NB4 (cell line): ENCODE results near the gene DSCAM.

Experiments used
- MYC ChIP-seq: IDR thresholded peaks from 2 replicates; pipeline ENCODE4 v1.6.1; 2011; ENCODE audit warnings: low read depth, low read length
- POLR2A ChIP-seq: IDR thresholded peaks from 2 replicates; pipeline ENCODE4 v1.6.1; 2011; ENCODE audit warnings: mild to moderate bottlenecking; ENCODE audit not compliant: insufficient read length; ENCODE audit errors: extremely low read depth
- TF ChIP-seq, protein P1 (sequence below): IDR thresholded peaks from one replicate; pipeline ENCODE4 v1.5.1; 2012; ENCODE audit warnings: low read depth, low read length
- TF ChIP-seq, protein P2 (sequence below): IDR thresholded peaks from 2 replicates; pipeline ENCODE4 v1.6.1; 2011; ENCODE audit warnings: low read depth, low read length

DNA sequence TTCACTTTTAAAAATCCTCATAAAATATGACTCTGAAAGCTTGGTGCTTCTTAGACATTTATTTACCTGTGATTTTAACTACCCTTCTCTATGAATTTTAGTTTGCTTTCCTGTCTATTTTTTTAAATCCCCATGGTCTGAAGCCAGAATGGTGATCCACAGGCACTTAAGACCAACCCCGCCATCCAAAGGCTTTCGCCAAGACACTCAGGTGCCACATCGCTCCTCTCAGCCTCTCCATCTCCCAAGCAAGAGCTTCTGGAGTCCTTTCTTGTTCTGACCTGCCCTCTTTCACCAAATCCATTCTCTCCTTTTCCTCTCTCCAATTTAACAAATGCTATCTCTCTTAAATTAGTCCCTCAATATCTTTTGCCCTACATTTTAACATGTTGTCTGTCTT lies 515.2 kb downstream of the DSCAM start:
- TF ChIP-seq, protein P1, sequence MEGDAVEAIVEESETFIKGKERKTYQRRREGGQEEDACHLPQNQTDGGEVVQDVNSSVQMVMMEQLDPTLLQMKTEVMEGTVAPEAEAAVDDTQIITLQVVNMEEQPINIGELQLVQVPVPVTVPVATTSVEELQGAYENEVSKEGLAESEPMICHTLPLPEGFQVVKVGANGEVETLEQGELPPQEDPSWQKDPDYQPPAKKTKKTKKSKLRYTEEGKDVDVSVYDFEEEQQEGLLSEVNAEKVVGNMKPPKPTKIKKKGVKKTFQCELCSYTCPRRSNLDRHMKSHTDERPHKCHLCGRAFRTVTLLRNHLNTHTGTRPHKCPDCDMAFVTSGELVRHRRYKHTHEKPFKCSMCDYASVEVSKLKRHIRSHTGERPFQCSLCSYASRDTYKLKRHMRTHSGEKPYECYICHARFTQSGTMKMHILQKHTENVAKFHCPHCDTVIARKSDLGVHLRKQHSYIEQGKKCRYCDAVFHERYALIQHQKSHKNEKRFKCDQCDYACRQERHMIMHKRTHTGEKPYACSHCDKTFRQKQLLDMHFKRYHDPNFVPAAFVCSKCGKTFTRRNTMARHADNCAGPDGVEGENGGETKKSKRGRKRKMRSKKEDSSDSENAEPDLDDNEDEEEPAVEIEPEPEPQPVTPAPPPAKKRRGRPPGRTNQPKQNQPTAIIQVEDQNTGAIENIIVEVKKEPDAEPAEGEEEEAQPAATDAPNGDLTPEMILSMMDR = no peak
- no peak for TF ChIP-seq POLR2A
- no peak for TF ChIP-seq MYC
- TF ChIP-seq, protein P2, sequence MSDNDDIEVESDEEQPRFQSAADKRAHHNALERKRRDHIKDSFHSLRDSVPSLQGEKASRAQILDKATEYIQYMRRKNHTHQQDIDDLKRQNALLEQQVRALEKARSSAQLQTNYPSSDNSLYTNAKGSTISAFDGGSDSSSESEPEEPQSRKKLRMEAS = no peak
